ENCODE results near the gene PLCH2.

DNA sequence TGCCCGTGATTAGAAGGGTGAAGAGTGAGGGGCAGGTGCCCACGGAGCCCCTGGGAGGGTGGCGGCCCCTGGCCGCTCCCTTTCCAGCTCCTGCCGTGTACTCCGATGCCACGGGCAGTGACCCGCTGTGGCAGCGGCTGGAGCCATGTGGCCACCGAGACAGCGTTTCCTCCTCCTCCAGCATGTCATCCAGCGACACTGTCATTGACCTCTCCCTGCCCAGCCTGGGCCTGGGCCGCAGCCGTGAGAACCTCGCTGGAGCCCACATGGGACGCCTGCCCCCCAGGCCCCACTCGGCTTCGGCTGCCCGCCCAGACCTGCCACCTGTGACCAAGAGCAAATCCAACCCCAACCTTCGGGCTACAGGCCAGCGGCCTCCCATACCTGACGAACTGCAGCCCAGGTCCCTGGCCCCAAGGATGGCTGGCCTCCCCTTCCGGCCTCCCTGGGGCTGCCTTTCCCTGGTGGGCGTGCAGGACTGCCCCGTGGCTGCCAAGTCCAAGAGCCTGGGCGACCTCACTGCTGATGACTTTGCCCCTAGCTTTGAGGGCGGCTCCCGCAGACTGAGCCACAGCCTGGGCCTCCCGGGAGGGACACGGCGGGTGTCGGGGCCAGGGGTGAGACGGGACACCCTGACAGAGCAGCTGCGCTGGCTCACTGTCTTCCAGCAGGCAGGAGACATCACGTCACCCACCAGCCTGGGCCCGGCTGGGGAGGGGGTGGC is 28.3 kb downstream of the PLCH2 start:
- TF ChIP-seq GTF3A (CRISPR knock-in tag; conservative IDR thresholded peaks at IDR 0.05) (no peak), JUN (CRISPR knock-in tag; IDR thresholded peaks at IDR 0.05) (no peak), MED8 (CRISPR knock-in tag; IDR thresholded peaks at IDR 0.05; ENCODE audit: insufficient replicate concordance) (no peak)
- TF ChIP-seq, protein P1, sequence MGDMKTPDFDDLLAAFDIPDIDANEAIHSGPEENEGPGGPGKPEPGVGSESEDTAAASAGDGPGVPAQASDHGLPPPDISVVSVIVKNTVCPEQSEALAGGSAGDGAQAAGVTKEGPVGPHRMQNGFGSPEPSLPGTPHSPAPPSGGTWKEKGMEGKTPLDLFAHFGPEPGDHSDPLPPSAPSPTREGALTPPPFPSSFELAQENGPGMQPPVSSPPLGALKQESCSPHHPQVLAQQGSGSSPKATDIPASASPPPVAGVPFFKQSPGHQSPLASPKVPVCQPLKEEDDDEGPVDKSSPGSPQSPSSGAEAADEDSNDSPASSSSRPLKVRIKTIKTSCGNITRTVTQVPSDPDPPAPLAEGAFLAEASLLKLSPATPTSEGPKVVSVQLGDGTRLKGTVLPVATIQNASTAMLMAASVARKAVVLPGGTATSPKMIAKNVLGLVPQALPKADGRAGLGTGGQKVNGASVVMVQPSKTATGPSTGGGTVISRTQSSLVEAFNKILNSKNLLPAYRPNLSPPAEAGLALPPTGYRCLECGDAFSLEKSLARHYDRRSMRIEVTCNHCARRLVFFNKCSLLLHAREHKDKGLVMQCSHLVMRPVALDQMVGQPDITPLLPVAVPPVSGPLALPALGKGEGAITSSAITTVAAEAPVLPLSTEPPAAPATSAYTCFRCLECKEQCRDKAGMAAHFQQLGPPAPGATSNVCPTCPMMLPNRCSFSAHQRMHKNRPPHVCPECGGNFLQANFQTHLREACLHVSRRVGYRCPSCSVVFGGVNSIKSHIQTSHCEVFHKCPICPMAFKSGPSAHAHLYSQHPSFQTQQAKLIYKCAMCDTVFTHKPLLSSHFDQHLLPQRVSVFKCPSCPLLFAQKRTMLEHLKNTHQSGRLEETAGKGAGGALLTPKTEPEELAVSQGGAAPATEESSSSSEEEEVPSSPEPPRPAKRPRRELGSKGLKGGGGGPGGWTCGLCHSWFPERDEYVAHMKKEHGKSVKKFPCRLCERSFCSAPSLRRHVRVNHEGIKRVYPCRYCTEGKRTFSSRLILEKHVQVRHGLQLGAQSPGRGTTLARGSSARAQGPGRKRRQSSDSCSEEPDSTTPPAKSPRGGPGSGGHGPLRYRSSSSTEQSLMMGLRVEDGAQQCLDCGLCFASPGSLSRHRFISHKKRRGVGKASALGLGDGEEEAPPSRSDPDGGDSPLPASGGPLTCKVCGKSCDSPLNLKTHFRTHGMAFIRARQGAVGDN (CRISPR knock-in tag; IDR thresholded peaks at IDR 0.05), result no peak; the same call in 1 of the 2 replicates

Measured in HepG2 (cell line).